ENCODE results near the gene ZNF273. TPM values are rescaled to one million over a fixed set of nuclear protein-coding genes. Genes with fewer than 3 reads are reported as not detected.
"Not testable (repeated sequence)": the region's sequence is repeated elsewhere in the genome, so short reads cannot be mapped to it uniquely, and the experiment has no call there.

ZNF273 gene
- total and polyA plus RNA-seq, 10 of the 15 experiments (the other 5 are each of a cell fraction or from before 2014, with no cell fraction given): 4.8 to 12.3 (median 7.8) TPM

GRCh38 chr7:64938540-64938939, 35.5 kb downstream of the ZNF273 start (continued):
- TF ChIP-seq USF2 (IDR thresholded peaks at IDR 0.05; ENCODE audit: borderline replicate concordance, low read depth, low read length) (no peak), MAX (IDR thresholded peaks at IDR 0.05; ENCODE audit: low read depth, low read length) (no peak), KLF5 (IDR thresholded peaks at IDR 0.05; ENCODE audit: partially characterized antibody) (no peak), SPI1 (IDR thresholded peaks at IDR 0.05; ENCODE audit: borderline replicate concordance, insufficient read depth, low read depth, low read length) (no peak), NKRF (conservative IDR thresholded peaks at IDR 0.05) (no peak), CREB1 (IDR thresholded peaks at IDR 0.05; ENCODE audit: low read depth) (no peak), PAX5 (IDR thresholded peaks at IDR 0.05; ENCODE audit: borderline replicate concordance, low read depth, low read length) (no peak), MTA3 (IDR thresholded peaks at IDR 0.05; ENCODE audit: borderline replicate concordance, low read length) (no peak)

- H4K20me1 ChIP-seq (ENCODE audit: control insufficient read depth, insufficient read depth); intact Hi-C loops (cut with micrococcal nuclease; ENCODE audit: unreplicated experiment); H3K27ac ChIP-seq (ENCODE audit: control insufficient read depth, insufficient read depth); H3K9me3 ChIP-seq (replicated peaks; ENCODE audit: control insufficient read depth, insufficient read depth, low read length); DNase-seq (ENCODE audit: low read depth, low spot score); POLR2A ChIA-PET; in situ Hi-C loops (cut with MboI); H3K27me3 ChIP-seq (replicated peaks in 1 of 2; ENCODE audit: control insufficient read depth in 2 of 2, insufficient read depth in 2 of 2, low read length in 1 of 2); H3K4me2 ChIP-seq (ENCODE audit: control insufficient read depth, insufficient read depth); H3K9ac ChIP-seq (ENCODE audit: control insufficient read depth, insufficient read depth, low read length); H3K4me1 ChIP-seq (ENCODE audit: control insufficient read depth, insufficient read depth, low read length); RAD21 ChIA-PET (ENCODE audit: unreplicated experiment); ATAC-seq; H3K79me2 ChIP-seq (ENCODE audit: control insufficient read depth, insufficient read depth, low read length); FAIRE-seq; BruUV-seq (replicated peaks); H3K36me3 ChIP-seq (ENCODE audit: control insufficient read depth in 2 of 2, insufficient read depth in 2 of 2, low read length in 1 of 2); H2AFZ ChIP-seq (ENCODE audit: control insufficient read depth, low read depth, low read length); H3K4me3 ChIP-seq; SMC1A ChIA-PET (ENCODE audit: uncharacterized antibody, unreplicated experiment): not testable (repeated sequence)
- CTCF ChIA-PET: interaction anchor here (0.6 to 2.8 kb wide), 2 partner anchors 11 kb away, joined by 3 to 8 read pairs; no protein-coding TSS in a partner anchor
- 94% methylated on average over 6 of the region's 6 CpGs for WGBS (ENCODE audit: insufficient coverage, insufficient replicate concordance, low lambda C conversion rate, missing lambda C conversion rate)
Measured at GRCh38 chr7:64940021-64940420, 36.9 kb downstream of the ZNF273 start.

GRCh38 chr7:64944667-64945502, 41.8 kb downstream of the ZNF273 start:
- BruUV-seq (replicated peaks); H3K9ac ChIP-seq (ENCODE audit: control insufficient read depth, insufficient read depth, low read length); H3K4me1 ChIP-seq (ENCODE audit: control insufficient read depth, insufficient read depth, low read length); H3K36me3 ChIP-seq (ENCODE audit: control insufficient read depth in 2 of 2, insufficient read depth in 2 of 2, low read length in 1 of 2); H3K27me3 ChIP-seq (replicated peaks in 1 of 2; ENCODE audit: control insufficient read depth in 2 of 2, insufficient read depth in 2 of 2, low read length in 1 of 2); H3K4me3 ChIP-seq; in situ Hi-C loops (cut with MboI); FAIRE-seq; H3K27ac ChIP-seq (ENCODE audit: control insufficient read depth, insufficient read depth); H2AFZ ChIP-seq (ENCODE audit: control insufficient read depth, low read depth, low read length); POLR2A ChIA-PET; SMC1A ChIA-PET (ENCODE audit: uncharacterized antibody, unreplicated experiment); H4K20me1 ChIP-seq (ENCODE audit: control insufficient read depth, insufficient read depth); H3K4me2 ChIP-seq (ENCODE audit: control insufficient read depth, insufficient read depth); CTCF ChIA-PET; intact Hi-C loops (cut with micrococcal nuclease; ENCODE audit: unreplicated experiment); RAD21 ChIA-PET (ENCODE audit: unreplicated experiment); H3K9me3 ChIP-seq (replicated peaks; ENCODE audit: control insufficient read depth, insufficient read depth, low read length); DNase-seq (ENCODE audit: low read depth, low spot score); H3K79me2 ChIP-seq (ENCODE audit: control insufficient read depth, insufficient read depth, low read length); ATAC-seq: not testable (repeated sequence)
- 30% methylated on average over 5 of the region's 5 CpGs for WGBS (ENCODE audit: insufficient coverage, insufficient replicate concordance, low lambda C conversion rate, missing lambda C conversion rate)
